ENCODE measurements around the gene TNS1.
"Not testable (repeated sequence)": the region's sequence is repeated elsewhere in the genome, so short reads cannot be mapped to it uniquely, and the experiment has no call there.

Gene TNS1

DNA sequence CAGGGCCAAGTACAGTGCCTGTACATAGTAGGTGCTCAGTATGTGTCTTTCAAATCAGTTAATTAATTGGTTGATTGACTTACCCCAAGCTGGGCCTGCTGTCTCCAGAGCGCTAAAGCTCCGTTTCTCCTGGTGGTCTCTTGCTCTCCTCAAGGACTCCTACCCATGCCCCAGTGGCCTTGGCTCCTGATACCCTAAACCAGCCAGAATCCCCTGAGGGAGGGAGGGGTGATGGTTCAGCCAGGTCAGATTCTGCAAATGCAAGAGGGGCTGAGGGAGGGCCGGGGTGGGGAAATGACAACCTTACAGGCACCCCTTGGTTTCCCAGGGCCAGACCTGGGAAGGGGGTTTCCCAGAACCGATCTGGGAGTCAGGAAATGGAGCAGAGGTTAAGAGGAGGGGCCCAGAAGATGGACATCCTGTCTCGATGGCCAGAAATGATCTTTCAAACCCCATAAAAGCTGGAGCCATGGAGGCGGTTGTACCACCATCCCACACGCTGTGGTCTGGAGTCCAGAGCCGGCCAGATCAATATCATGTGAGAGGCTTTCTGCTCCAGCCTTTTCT lies 209.1 kb downstream of the TNS1 start:
- in situ Hi-C loops (cut with MboI; ENCODE audit: low pct_unique_long_range_greater_than_20kb, low sequenced_read_pairs), result loop anchor here (10.0 to 25.0 kb wide), 2 partner anchors 101 to 219 kb away; partner anchors contain the start of gene TNS1
- DNase-seq, result no peak

DNA sequence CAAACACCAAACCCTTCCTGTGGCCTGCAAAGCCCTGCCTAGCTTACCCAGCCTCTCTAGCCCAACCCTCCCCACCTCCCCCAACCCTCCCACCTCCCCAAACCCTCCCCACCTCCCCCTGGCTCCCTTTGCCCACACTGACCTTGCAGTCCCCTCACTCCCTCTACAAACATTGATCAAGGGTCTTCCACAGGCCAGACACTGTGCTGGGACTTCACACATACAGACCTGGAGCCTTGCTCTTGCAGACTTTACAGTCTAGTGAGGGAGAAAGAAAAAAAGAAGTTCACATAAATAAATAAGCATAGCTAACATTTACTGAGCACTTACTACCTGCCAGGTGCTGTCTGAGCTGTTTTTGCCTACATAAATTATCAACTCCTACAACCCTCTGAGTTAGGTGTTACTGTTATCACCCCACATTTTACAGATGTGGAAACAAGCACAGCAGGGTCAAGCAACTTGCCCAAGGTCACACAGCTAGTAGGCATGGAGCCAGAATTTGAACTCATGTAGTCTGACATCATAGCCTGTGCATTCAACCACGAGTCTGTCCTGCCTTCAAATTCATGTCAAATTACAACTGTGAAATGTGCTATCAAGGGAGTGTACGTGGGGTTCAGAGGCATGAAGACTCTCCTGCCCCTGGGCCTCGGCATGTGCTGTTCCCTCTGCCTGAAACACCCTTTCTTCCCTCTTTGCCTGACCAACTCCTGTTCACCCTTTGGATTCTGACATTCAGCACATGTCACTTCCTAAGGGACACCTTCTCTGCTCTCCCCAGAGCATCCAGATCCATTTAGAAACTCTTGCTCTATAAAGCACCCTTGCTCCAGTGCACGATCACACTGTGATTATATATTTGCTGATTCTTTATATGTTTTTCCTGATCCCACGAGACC lies 209.9 kb downstream of the TNS1 start:
- in situ Hi-C loops (cut with MboI; ENCODE audit: low pct_unique_long_range_greater_than_20kb, low sequenced_read_pairs), result loop anchor here (10.0 to 25.0 kb wide), 2 partner anchors 102 to 219 kb away; partner anchors contain the start of gene TNS1
- no peak for DNase-seq

GRCh38 chr2:217791551-217791950 lies 211.2 kb downstream of the TNS1 start:
- in situ Hi-C loops (cut with MboI; ENCODE audit: low pct_unique_long_range_greater_than_20kb, low sequenced_read_pairs), result loop anchor here (10.0 to 25.0 kb wide), 2 partner anchors 103 to 221 kb away; partner anchors contain the start of gene TNS1
- DNase-seq, result no peak

DNA sequence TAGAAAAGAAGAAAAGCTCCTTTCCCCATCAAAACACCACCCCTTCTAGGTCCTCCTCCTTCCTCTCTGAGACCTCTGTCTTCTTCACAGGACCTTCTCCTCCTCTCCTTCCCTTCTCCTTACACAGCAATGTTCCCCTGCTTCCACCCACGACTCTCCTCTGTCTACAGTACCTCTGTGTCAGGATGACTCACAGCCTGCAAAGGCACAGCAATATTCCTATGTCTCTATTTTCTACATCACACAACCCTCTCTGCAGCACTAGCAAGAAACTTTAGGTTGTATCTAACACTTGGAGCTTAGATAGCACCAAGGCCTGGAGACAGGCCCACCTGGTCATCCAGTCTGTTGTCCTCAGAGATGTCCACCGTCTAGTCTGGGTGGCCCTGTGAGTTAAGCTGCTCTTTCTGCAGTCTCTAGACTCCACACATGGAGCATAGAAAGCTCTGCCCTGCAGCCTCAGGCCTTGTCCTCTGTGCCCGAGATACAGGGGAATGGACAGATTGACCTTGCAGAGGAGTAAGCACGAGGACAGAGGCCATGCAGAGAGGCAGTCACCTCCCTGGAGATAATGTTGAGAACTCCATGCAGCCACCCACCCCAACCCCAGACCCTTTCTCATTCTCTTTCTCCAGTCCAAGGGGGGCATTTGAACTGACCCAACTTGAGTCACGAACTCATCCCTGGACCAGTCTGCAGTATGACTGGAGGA lies 212.0 kb downstream of the TNS1 start:
- in situ Hi-C loops (cut with MboI; ENCODE audit: low pct_unique_long_range_greater_than_20kb, low sequenced_read_pairs), result loop anchor here (10.0 to 25.0 kb wide), 2 partner anchors 104 to 221 kb away; partner anchors contain the start of gene TNS1
- no peak for DNase-seq

DNA sequence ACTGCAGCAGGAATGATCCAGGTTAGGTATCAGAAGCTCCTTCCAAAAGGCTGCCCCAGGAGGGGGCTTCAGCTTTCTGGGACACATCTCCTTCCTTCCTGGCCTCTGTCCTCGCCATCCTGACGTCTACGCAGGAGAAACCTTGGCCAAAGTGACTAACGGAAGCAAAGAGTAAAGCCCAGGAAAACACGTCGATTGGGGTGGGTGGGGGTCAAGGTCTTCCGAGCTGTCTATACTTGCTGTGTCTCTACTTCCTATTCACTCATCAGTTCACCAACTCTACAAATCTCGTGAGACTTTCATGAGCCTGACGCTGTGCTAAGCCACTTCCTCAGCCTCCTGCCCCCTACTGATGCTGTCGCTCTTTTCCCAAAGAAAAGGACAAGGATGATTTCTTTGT lies 212.6 kb downstream of the TNS1 start:
- in situ Hi-C loops (cut with MboI; ENCODE audit: low pct_unique_long_range_greater_than_20kb, low sequenced_read_pairs), result loop anchor here (10.0 to 25.0 kb wide), 2 partner anchors 105 to 222 kb away; partner anchors contain the start of gene TNS1
- DNase-seq, result peak; percentile 69

GRCh38 chr2:217789736-217790181 lies 213.0 kb downstream of the TNS1 start:
- DNase-seq, result peak; percentile 25
- in situ Hi-C loops (cut with MboI; ENCODE audit: low pct_unique_long_range_greater_than_20kb, low sequenced_read_pairs), result loop anchor here (10.0 to 25.0 kb wide), 2 partner anchors 105 to 223 kb away; partner anchors contain the start of gene TNS1

GRCh38 chr2:217789003-217789735 lies 213.6 kb downstream of the TNS1 start:
- in situ Hi-C loops (cut with MboI; ENCODE audit: low pct_unique_long_range_greater_than_20kb, low sequenced_read_pairs), result loop anchor here (25.0 kb wide), 1 partner anchor 223 kb away; the partner anchor contains the start of gene TNS1
- DNase-seq, result peak; percentile 80

GRCh38 chr2:217788669-217789002 lies 214.2 kb downstream of the TNS1 start:
- in situ Hi-C loops (cut with MboI; ENCODE audit: low pct_unique_long_range_greater_than_20kb, low sequenced_read_pairs), result loop anchor here (25.0 kb wide), 1 partner anchor 224 kb away; the partner anchor contains the start of gene TNS1
- DNase-seq, result no peak

GRCh38 chr2:217787160-217787877 lies 215.5 kb downstream of the TNS1 start:
- no peak for DNase-seq
- in situ Hi-C loops (cut with MboI; ENCODE audit: low pct_unique_long_range_greater_than_20kb, low sequenced_read_pairs), result loop anchor here (25.0 kb wide), 1 partner anchor 225 kb away; the partner anchor contains the start of gene TNS1

DNA sequence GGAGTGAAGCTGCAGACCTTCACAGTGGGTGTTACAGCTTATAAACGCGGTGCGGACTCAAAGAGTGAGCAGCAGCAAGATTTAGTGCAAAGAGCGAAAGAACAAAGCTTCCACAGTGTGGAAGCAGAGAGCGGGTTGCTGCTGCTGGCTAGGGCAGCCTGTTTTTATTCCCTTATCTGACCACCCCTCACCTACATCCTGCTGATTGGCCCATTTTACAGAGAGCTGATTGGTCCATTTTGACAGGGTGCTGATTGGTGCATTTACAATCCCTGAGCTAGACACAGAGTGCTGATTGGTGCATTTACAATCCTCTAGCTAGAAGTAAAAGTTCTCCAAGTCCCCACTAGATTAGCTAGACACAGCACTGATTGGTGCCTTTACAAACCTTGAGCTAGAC lies 216.2 kb downstream of the TNS1 start:
- in situ Hi-C loops (cut with MboI; ENCODE audit: low pct_unique_long_range_greater_than_20kb, low sequenced_read_pairs), result loop anchor here (25.0 kb wide), 1 partner anchor 226 kb away; the partner anchor contains the start of gene TNS1
- DNase-seq, result not testable (repeated sequence)

- in situ Hi-C loops (cut with MboI; ENCODE audit: low pct_unique_long_range_greater_than_20kb, low sequenced_read_pairs), result loop anchor here (25.0 kb wide), 1 partner anchor 227 kb away; the partner anchor contains the start of gene TNS1
These were observed 217.2 kb downstream of the TNS1 start for GRCh38 chr2:217785544-217786045.

GRCh38 chr2:217784996-217785543 lies 217.7 kb downstream of the TNS1 start:
- in situ Hi-C loops (cut with MboI; ENCODE audit: low pct_unique_long_range_greater_than_20kb, low sequenced_read_pairs), result loop anchor here (25.0 kb wide), 1 partner anchor 227 kb away; the partner anchor contains the start of gene TNS1
- DNase-seq, result no peak

More at GRCh38 chr2:217785544-217786045, 217.2 kb downstream of the TNS1 start:
- peak; percentile 89 for DNase-seq

- in situ Hi-C loops (cut with MboI; ENCODE audit: low pct_unique_long_range_greater_than_20kb, low sequenced_read_pairs), result loop anchor here (25.0 kb wide), 1 partner anchor 229 kb away; the partner anchor contains the start of gene TNS1
- no peak for DNase-seq
These were observed 219.6 kb downstream of the TNS1 start for GRCh38 chr2:217783243-217783642.

DNA sequence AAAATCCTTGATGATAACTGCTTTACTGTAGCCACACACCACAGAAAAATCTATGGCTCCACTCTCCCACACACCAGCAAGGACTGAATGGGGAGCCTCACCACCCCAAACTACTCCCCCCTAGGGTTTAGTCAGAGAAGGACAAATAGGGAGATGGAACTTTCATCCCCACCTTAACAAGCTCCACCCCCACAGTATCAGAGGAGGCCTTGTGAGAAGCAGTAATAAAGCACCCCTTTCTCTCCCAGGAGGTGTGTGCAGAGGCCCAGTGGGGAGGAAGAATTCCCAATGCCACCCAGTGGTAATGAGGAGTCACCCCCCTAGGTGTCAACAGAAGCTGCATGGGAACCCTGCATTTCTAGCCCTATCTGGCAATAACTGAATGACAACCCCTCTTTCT lies 224.9 kb downstream of the TNS1 start:
- no peak for DNase-seq
- in situ Hi-C loops (cut with MboI; ENCODE audit: low pct_unique_long_range_greater_than_20kb, low sequenced_read_pairs), result loop anchor here (25.0 kb wide), 1 partner anchor 234 kb away; the partner anchor contains the start of gene TNS1

DNA sequence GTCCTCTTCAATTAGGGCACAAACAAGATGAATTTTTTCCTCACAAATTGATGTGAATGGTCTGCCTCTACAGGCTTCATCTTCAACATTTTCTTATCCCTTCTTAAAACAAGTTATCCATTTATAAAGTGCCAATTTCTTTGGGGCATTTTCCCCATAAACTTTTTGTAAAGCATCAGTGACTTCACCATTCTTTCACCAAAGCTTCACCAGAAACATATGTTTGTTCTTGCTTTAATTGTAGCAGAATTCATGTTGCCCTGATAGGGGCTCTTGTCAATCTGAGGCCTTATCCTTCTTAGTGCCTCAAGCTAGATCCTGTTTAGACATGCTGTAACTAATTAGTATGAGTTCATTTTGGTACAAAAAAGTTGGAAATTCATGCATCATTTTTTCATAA lies 226.2 kb downstream of the TNS1 start:
- in situ Hi-C loops (cut with MboI; ENCODE audit: low pct_unique_long_range_greater_than_20kb, low sequenced_read_pairs), result loop anchor here (25.0 kb wide), 1 partner anchor 236 kb away; the partner anchor contains the start of gene TNS1
- no peak for DNase-seq

DNA sequence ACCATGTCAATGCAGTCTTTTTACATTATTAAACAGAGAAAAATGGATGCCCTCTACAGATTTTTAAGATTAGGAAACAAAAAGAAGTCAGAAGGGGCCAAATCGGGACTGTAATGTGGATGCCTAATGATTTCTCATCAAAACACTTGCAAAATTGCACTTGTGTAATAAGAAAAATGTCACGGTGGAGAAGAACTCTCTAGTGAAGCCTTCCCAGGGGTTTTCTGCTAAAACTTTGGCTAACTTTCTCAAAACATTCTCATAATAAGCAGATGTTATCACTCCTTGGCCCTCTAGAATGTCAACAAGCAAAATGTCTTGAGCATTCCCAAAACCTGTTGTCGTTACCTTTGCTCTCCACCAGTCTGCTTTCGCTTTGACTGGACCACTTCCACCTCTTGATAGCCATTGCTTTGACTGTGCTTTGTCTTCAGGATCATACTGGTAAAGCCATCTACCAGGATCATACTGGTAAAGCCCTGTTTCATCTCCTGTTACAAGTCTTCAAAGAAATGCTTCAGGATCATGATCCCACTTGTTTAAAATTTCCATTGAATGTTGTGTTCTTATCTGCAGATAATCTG lies 226.8 kb downstream of the TNS1 start:
- in situ Hi-C loops (cut with MboI; ENCODE audit: low pct_unique_long_range_greater_than_20kb, low sequenced_read_pairs), result loop anchor here (25.0 kb wide), 1 partner anchor 236 kb away; the partner anchor contains the start of gene TNS1
- no peak for DNase-seq

- no peak for DNase-seq
- in situ Hi-C loops (cut with MboI; ENCODE audit: low pct_unique_long_range_greater_than_20kb, low sequenced_read_pairs), result no loop called here
These were observed 228.6 kb downstream of the TNS1 start for GRCh38 chr2:217774232-217774631.
